Middle frontal gyrus (tissue), 1 donor: ENCODE measurements around the gene PABPC1L.

ENCODE experiments used
- DNase-seq: peaks from one replicate; pipeline ENCODE4 v3.0.0-alpha.2; 2015; ENCODE audit warnings: low spot score; ENCODE audit errors: extremely low spot score

Gene PABPC1L

DNA sequence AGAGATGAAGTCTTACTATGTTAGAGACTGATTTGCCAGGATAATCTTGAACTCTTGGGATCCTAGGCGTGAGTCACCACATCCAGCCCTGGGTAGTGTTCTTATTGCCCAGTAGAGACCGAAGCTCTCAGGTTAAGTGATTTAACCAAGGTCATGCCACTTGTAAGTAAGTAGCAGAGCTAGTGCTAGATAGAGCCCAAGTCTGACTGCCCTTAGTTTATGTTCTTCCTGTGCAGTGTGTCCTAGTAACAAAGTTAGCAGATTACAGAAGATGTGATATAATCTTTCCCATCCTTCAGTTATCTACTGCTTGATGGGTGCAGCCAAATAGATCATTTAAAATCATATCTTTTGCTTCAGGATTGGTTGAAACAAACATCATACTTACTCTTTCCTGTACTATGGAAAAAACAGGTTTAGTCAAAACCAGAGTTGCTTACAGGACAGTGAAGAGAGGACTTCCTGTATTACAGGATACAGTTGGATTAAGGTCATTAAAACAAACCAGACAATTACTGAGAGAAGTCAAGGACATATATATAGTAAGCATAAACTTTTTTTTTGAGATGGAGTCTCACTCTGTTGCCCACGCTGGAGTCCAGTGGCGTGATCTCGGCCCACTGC, 9.5 kb upstream of the PABPC1L start:
- DNase-seq, result no peak

DNA sequence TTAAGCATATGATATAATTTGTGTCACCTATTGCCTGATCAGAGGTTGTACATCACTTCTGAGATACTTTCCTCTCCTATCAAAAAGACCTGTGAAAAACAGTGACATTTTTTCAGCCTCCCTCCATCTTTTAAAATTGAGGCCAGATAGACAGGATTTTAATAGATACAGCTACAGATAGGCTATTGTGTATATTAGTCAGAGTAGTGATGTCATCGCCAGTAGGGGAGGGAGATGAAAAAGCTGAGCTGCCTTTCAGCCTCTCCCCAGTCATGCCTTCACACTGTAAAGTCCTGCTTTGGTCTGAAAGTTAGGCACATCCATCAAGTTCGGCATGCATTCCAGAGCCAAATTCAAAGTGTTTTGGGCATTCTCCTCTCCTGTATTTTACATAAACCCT, 7.9 kb upstream of the PABPC1L start:
- DNase-seq, result no peak

DNA sequence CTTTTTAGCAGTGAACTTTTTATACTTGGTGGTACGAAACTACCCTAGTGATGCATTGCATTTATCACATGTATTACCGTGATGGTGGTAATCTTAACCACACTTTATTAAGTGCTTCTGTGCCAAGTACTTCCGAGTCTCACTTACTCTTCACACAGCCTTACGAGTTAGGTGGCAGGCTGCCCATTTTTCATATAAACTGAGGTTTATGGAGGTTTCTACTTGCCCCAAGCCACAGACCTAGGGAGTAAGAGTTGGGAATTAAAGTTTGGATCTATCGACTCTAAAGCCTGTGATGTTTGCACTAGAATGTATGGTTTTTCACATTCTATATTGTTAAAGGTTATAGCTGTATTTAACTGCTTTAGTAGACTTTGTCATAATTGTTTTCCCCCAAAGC, 5.5 kb upstream of the PABPC1L start:
- no peak for DNase-seq

DNA sequence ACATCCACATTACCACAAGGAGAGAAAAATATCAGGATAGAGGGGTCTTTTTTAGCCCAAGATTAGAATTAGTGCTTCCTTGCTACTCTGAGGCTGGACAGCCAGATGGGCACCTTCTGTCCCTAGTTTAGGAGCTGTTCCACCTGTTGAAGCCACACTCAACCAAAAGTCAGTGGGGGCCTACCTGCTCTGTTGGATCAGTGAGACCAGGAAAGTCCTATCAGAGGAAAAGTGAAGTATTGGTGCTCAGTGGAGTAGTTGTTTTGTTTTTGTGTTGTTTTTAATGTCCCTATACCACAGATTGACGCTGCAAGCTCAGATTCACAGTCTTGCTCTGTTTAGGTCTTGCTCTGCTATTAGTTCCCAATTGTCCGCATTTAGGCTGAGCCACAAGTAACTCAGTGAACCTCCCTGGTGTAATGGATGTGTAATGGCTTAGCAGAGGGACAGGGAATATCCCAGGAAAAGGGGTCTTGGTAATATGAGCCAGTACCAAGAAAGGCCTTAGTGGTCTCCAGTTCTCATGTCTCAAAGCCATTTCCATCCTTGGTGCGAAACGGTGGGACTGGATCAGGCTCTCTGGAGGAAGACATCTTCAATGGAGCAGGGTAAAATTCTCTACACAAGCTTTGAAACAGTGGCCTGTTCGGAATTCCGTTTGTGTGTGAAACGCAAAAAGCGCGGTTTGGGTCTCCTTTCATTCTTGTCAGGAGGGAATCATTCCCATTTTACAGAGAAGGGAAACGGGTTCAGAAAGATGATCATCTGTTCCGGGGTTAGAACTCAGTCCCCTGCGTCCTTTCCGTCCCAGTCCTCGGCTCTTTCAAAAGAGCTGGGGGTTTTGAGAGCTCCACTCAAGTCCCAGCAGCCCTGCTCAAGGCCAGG, 631 bp upstream of the PABPC1L start:
- no peak for DNase-seq

DNA sequence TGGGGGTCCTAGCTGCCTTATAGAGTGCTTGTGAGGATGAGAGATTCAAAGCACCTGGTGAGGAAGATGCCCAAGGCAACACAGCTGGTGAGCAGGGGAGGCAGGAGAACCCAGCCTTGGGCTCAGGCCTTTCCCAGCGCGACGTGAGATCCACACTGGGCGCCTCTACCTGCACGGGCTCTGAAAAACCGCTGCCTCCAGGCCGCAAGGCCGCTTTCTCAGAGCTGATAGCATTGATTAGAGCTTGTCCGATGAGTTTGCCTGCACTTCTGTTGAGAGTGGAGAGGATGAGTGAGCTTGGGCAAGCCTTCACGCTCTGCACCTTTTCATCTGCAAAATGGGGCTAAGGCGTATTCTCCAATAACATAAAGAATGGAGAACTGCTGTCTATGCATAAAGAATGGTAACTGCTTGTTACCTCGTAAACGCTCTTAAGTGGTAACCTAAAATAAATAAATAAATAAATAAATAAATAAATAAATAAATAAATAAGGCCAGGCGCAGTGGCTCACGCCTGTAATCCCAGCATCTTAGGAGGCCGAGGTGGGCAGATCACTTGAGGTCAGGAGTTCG, 916 bp downstream of the PABPC1L start:
- DNase-seq, result no peak

DNA sequence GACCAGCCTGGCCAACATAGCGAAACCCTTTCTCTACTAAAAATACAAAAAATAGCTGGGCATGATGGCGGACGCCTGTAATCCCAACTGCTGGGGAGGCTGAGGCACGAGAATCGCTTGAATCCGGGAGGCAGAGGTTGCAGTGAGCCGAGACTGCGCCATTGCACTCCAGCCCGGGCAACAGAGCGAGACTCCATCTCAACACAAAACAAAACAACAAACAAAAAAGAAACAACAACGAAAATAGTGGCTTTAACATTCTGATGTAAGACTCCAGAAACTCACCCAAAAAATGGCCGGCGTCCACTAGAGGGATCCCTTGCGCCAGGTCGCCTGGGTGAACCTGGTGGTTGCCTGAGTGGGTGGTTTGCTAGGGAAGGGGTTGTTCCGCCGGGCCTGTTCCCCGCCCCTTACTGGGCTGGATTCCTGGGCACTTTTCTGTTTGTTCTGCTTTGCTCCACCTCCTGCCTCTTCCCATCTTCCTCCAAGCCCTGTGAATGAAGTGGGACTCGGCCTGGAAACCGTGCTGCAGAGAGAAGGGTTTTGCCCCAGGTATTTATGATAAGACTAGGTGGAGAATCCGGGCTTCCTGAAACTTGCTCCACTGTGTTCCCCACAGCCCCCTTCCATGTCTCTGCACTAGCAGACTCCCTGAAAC, 1.5 kb downstream of the PABPC1L start:
- DNase-seq, result no peak

DNA sequence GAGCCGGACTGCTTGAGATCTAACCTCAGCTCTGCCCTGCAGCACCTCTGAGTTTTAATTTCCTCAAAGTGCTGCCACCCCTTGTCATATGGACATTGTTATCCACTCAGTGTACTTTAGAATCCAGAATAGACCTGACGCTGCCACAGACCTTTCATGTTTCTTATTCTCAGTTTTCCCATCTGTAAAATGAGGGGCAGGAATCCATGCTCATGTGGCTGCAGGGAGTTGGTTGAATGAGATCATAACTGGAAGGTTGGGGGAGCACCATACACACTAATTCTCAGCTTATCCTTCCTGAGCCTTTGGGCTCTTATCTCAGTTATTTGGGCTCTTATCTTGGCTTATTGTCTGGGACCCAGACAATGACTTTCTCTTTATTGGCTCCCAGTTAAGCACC, 2.3 kb downstream of the PABPC1L start:
- DNase-seq, result no peak

DNA sequence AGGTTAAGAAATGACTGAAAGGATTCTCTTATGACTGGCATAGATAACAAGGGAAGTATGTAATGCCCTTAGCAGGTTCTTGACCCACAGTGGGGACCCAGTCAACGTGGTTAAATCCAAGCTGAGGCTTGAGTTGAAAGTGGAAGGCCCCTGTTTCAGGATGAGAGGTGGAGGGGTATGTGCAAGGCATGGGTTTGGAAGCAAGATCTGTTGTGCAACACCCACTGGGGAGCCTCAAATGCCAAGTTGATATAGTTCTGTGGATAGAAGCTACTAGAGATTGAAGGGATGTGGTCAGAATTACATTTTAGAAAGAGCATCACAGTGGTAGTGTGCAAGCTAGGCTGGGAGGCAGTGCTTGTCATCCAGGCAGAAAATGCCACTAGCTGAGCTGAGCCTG, 5.1 kb downstream of the PABPC1L start:
- no peak for DNase-seq

DNA sequence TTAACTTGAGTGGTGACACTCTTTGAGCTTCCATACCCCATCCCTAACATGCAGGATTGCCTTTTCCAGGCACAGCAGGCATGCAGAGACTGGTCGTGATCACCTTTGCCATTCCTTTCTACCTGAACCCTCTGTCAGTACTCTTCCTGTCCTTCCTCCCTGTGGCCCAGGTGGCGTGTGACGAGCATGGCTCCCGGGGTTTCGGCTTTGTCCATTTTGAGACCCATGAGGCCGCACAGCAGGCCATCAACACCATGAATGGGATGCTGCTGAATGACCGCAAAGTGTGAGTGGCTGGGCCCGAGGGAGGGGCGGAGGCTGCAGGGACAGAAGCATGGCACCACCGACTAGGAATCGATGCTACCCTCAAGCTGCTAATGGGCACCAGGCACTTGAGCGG, 6.7 kb downstream of the PABPC1L start:
- no peak for DNase-seq

DNA sequence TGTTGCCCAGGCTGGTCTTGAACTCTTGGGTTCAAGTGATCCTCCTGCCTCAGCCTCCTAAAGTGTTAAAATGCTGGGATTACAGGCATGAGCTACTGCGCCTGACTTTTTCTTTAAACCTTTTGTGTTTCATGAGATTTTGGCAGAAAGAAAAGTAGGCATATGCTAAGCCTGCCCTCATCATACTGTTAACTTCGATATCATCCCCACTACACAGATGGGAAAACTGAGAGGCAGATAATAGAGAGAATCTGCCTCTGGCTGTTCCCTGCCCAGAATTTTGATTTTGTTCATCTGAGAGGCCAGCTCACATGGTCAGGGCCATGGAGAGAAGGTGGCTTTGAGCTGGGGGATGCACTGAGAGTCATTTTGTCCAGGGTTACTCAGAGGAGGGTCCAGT, 7.5 kb downstream of the PABPC1L start:
- DNase-seq, result no peak

DNA sequence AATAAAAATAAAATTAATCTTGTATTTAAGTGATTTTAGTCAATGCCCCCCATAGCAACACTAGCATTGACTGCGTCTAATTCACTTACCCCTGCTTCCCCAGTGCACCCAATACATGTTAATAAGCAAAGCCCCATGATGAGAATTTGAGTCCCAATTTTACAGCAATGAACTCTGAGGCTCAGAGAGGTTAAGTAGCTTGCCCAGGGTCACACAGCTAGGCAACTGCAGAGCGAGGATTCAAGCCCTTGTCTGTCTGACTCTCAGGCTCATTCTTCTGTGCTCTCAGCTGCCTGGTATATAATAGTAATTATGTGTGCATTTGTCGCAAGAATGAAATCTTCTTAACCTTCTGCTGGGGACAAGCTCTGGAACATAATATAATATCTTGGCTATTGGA, 8.5 kb downstream of the PABPC1L start:
- no peak for DNase-seq

DNA sequence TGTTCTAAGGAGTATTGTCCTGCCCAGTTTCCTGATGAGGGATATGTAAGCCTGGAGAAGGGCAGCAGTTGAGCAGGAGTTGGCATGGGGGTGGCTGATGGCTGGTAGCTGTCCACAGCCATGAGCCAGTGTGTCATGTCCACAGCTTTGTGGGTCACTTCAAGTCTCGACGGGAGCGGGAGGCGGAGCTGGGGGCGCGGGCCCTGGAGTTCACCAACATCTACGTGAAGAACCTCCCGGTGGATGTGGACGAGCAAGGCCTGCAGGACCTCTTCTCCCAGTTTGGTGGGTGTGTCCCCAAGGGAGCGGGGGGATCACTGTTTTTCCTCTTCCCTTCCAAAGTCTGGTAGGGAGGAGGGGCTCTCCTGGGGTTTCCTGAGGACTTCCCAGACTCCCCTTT, 8.9 kb downstream of the PABPC1L start:
- DNase-seq, result no peak

DNA sequence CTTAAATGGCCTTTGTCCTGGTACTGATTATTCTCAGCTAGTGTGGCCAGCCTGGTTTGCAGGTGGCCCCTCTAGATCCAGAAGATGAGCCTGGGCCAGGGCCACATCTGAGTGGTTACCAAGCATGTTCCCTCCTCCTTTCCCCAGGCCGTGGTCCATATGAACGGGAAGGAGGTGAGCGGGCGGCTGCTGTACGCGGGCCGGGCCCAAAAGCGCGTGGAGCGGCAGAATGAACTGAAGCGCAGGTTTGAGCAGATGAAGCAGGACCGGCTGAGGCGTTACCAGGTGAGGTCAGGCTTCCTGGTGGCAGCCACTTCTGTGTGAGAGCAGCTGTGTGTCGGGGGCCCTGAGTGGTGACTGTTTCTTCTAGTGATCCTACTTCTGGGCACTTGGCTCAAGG, 11.6 kb downstream of the PABPC1L start:
- no peak for DNase-seq

DNA sequence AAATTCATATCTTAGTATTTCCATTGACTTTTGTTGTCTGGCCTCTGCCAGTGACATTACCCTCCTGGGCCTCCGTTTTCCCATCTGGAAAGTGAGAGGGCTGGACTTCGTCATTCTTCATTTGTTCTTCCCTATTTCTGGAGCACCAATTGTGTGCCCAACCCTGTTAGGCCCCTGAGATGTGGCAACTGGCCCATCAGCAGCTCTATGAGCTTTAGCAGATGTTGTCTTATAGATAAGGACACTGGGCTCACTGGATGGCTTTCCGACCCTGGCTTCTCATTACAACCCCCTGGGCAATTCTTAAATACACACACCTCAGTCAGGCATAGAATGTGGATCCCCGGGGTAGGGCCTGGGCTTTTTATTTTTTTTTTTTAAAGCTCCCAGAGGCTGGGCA, 14.7 kb downstream of the PABPC1L start:
- DNase-seq, result no peak

DNA sequence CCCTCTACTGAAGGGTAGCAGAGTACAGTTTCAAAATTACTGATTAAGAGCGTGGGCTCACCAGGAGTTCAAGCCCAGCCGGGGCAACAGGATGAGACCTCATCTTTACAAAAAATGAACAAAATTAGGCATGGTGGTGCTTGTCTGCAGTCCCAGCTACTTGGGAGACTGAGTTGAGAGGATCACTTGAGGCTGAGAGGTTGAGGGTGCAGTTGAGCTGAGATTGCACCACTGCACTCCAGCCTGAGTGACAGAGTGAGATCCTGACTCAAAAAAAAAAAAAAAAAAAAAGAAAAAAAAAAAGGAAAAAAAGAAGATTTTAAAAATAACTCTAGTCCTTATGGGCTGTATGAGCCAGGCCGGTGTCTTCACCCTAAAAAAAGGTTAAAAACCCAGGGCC, 18.7 kb downstream of the PABPC1L start:
- DNase-seq, result no peak

DNA sequence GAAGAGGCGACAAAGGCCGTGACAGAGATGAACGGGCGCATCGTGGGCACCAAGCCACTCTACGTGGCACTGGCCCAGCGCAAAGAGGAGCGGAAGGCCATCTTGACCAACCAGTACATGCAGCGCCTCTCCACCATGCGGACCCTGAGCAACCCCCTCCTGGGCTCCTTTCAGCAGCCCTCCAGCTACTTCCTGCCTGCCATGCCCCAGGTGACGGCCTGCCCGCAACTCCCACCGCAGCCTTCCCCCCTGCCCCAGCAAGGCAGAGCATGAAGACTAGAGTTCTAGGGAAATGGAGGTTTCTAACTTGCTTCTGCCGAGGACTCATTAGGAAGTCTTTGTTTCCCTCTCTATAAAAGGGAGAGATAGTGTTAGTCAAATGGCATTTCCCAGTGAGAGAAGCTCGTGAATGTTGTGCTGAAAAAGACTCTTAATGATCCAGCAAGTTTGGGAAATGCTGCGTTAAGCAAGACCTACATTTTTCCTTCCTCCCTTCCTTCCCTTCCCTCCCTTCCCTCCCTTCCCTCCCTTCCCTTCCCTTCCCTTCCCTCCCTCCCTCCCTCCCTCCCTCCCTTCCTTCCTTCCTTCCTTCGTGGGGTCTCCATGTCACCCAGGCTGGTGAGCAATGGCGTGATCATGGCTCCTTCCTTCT, 20.8 kb downstream of the PABPC1L start:
- DNase-seq, result no peak

DNA sequence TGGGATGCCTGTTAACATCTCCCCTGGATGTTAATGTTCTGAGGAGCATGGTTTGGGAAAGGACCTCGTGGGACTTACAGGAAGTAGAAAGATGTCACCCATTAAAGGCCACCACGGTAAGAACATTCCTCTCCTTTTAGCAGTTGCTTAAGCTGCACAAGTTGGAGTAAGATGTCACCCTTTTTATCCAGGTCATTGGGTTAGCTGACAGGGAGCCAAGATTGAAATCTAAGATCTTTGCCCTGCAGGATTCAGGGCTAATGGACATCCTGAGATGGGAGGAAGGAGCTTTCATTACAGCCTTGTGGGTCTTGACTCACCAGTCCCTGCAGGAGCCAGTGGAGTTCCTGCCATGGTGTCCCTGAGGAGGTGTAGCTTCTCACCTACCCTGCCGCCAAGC, 22.1 kb downstream of the PABPC1L start:
- no peak for DNase-seq

DNA sequence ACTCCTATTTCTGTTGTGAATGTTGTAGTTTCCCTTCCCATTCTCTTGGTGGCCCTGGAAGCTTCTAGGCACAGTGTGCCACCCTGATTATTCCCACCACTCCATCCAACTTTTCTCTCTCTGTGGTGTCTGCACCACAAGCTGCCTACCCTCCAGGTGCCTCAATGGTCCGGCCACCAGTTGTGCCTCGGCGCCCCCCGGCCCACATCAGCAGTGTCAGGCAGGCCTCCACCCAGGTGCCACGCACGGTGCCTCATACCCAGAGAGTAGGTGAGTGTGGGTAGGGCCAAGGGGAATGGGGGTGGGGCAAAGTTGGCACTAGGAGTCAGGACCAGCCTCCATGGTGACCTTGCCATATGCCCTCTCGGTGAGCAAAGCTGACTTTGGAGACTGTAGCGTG, 23.1 kb downstream of the PABPC1L start:
- DNase-seq, result no peak

DNA sequence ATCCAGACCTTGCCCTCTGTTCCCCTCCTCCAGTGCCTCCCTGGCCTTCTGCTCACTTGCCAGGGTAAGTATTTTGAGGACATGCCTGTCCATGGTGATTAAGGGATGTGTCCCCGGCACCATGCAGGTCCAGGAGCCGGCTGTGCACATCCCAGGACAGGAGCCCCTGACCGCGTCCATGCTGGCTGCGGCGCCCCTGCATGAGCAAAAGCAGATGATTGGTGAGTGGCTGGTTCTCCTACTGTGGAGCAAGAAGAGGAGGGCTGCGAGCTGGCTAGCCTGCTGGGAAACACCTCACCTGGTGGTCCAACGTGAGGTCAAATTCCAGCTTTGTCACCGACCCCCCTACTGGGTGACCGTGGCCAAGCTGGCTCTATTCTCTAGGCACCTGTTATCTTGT, 26.6 kb downstream of the PABPC1L start:
- DNase-seq, result no peak

DNA sequence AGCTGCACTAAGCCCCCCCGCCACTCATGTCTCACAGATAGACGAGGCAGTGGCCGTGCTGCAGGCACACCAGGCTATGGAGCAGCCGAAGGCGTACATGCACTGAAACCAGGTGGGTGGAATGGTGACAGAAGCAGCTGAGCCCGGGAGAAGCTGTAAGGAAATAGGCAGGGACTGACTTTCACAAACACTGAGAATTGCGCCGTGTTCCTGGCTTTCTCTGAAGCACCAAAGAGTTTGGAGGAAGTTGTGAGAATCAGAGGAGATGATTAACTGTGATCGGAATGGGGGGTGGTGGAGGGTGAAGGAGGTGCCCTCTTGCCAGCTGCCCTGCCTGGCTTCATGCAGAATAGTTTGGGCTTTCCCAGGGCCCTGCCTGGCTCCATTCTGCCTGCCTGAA, 28.8 kb downstream of the PABPC1L start:
- peak; percentile 16 for DNase-seq

DNA sequence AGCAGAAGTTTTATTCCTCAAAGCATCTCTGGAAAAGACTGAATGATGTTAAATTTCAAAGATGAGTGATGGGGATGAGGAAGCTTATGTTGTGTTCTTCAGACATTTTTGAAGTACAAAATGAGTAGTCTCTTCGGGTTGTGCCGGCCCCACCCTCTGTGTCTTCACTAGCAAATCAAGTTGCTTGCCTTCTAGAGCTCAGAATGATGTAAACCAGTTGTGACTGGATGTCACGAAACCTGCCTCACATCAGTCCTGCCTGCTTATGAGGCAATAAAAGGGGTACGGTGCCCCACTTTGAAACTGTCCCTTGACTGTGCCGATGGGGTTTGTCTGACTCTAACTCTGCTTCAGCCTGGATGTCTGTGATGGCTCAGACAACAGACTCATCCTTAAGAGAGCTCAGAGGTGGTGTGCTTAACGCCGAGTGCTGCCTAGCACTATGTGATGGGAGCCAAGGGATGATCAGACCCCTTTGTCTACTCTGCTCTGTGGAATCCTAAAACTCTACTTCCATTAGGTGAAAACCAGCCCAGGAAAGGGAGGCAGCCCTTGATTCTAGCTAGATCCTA, 31.3 kb downstream of the PABPC1L start:
- DNase-seq, result no peak
